Activated CD4-positive, CD25-positive, alpha-beta regulatory T cell (primary cell): ENCODE measurements around the gene FAT4.

ENCODE experiments used
- DNase-seq, 4 experiments: peaks; one replicate each; lab custom pipeline; 2025; lab: John Stamatoyannopoulos, UW

The FAT4 gene, protein sequence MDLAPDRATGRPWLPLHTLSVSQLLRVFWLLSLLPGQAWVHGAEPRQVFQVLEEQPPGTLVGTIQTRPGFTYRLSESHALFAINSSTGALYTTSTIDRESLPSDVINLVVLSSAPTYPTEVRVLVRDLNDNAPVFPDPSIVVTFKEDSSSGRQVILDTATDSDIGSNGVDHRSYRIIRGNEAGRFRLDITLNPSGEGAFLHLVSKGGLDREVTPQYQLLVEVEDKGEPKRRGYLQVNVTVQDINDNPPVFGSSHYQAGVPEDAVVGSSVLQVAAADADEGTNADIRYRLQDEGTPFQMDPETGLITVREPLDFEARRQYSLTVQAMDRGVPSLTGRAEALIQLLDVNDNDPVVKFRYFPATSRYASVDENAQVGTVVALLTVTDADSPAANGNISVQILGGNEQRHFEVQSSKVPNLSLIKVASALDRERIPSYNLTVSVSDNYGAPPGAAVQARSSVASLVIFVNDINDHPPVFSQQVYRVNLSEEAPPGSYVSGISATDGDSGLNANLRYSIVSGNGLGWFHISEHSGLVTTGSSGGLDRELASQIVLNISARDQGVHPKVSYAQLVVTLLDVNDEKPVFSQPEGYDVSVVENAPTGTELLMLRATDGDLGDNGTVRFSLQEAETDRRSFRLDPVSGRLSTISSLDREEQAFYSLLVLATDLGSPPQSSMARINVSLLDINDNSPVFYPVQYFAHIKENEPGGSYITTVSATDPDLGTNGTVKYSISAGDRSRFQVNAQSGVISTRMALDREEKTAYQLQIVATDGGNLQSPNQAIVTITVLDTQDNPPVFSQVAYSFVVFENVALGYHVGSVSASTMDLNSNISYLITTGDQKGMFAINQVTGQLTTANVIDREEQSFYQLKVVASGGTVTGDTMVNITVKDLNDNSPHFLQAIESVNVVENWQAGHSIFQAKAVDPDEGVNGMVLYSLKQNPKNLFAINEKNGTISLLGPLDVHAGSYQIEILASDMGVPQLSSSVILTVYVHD (N-terminal part only)

DNA sequence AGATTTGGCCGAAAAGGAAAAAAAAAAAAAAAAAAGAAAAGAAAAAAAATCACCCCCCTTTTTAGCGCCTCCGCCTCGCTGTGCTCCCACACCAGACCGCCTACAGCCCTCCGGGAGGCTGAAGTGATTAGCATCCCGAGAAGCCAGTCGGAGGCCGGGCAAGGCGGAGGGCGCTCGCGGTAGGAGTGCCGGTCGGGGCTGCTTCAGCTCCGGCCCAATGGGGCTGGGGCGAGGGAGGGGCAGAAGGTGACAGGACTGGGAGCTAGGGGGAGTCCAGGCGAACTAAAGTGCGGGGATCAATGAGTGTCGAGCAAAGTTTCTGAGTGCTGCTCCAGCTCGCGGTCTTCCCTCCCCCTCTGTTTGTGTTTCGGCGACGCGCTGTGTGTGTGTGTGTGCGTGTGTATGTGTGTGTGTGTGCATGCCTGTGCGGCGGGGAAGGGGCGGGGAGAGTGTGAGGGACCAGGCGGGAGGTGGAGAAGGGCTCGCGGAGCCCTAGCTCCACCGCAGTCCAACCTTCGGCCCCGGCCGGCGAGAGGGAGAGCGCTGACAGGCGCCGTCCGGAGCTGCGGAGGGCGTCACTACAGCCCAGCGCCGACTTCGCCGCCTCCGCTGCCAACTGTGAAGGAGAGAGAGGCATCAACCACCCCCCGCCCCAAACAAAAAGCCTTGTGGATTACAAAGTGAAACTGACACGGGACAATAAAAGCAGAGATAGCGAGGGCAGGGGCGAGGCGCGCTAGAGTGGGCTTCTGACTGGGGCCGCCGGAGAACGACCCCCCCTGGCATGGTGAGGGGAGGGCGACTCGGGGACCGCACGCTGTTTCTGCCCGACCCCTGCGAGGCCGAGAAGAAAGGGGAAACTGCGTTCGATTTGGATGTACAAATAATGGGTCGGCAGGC lies at the start of gene FAT4:
Gene FAT4 (plus strand): TSS at position 280 of the 900 bp plus-strand sequence. CDS start 1,457 bp downstream, outside the sequence.
- peak in 2 of 4 experiments; percentile 2 to 5 for DNase-seq

DNA sequence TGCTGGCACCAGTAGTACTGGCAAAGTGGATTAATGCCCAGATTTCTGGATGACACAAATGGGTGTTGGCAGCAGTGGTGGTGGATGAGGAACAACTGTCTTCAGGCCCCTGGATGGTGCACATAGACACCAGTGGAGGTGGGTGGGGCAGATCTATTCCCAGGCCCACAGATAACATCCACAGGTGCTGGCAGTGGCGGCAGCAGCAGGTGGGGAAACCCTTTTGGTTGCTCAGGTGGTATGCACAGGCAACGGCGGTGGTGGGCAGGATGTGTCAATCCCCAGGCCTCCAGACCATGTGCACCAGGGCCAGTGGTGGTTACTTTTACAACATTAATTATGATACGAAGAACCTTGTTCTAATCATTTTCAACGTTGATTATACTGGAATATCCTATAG lies 48.9 kb upstream of the FAT4 start:
- DNase-seq, result no peak

DNA sequence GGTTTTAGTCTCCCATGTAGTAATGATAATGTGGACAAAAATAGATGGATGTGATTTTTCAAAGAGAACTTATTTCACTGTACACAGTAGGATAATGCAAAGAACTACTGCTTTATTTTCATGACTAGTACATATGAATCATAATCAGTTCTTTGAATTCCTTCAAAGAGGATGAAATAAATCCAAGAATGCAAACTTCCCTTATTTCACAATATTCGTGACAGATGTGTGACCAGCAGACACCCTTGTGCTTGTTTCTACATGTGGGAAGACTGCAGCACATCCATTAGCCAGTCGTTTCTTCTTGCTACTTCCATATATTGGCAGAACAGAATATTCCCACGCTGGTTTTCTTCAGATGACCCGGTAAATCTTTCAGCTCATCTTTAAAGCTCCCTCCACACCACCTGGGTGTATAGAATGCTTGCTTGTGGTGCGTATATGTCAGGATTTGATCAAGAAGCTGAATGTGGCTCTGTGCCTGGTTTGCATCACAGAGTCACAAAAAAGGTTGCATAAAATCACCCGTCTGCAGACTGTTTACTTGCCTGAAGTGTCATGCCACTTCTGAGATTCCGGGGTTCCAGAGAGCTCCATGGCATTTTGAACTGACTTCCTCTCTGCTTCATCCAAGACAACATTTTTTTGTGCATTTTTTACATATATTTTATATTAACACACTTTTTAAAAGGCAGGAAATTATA lies 47.7 kb upstream of the FAT4 start:
- no peak for DNase-seq

DNA sequence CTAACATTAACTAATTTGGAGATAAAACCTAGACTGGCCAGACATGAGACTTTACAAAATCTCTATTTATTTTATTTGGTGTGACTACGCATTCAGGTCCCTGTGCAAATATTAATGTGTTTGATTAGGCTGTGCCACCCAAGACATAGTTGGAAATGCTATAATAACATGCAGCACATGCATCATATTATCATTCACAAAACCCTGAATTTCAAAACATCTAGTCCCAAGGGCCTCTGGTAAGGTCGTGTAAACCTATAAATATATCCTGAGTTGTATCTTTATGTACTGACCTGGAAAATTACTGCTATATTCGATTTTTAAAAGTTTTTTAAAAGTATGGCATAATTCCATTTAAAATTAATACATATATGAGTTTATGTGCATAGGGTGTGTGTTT lies 47.1 kb upstream of the FAT4 start:
- no peak for DNase-seq

DNA sequence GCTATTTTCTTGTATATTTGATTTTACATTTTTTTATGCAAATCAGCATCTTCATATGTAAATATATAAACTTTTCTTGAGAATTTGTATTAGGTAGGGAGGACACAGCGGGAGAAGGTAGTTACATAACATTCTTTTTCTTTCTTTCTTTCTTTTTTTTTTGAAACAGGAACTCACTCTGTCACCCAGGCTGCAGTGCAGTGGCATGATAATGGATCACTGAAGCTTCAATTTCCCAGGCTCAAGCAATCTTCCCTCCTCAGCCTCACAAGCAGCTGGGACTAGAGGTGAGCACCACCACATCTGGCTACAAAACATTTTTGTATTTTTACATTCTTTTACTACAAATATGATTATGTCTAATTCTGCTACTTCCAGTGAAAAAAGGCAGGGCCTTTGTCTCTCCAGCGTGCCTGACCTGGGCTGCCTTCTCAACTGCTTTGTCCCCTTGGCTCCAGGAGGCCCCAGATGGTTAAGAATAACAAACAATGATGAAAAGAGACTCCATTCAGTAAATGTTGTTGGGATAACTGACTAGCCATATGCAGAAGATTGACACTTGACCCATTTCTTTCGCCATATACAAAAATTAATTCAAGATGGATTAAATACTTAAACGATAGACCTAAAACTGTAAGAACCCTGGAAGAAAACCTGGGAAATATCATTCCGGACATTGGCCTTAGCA lies 46.5 kb upstream of the FAT4 start:
- DNase-seq, result no peak

DNA sequence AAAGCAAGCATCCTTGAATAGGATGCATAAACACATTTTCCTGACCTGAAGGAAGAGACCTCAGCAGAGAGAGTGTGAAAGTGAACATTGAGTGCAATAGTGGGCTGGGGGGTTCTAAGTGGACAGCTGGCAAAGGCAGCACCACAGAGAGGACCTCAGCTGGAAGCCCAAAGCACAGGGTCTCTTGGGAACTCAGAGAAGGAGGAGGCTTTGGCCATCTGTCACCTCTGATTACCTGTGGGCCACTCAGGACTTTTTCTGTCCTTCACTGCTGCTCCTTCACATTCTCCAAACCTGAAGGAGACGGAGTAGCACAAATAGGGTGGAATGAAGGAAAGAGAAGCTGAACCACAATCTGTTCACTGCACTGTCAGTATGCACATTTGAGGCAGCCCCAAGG lies 37.9 kb upstream of the FAT4 start:
- DNase-seq, result no peak

DNA sequence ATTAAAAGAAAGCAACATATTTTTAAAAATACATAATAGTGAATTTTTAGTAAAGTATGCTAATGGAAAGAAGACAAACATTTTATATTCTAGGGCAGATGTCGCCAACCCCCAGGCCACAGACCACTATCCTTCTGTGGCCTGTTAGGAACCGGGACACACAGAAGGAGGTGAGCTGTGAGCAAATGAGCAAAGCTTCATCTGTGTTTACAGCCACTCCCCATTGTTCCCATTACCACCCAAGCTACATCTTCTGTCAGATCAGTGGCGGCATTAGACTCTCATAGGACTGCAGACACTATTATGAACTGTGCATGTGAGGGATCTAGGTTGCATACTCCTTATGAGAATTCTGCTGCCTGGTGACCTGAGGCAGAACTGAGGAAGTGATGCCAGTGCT lies 37.0 kb upstream of the FAT4 start:
- no peak for DNase-seq

DNA sequence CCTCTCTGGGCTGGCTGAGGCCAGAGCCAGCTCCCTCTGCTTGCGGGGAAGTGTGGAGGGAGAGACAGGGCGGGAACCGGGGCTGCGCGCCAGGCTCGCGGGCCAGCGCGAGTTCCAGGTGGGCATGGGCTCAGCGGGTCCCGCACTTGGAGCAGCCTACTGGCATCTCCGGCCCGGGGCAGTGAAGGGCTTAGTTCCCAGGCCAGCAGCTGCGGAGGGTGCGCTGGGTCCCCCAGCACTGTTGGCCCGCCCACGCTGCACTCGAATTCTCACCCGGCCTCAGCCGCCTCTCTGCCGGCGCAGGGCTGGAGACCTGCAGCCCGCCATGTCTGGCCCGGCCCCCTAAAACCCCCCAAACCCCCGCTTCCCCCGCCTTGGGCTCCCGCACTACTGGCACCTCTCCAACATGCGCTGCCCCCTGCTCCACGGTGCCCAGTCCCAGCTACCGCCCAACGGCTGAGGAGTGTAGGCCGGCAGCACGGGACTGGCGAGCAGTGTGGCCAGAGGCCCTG lies 33.8 kb upstream of the FAT4 start:
- DNase-seq, result no peak

DNA sequence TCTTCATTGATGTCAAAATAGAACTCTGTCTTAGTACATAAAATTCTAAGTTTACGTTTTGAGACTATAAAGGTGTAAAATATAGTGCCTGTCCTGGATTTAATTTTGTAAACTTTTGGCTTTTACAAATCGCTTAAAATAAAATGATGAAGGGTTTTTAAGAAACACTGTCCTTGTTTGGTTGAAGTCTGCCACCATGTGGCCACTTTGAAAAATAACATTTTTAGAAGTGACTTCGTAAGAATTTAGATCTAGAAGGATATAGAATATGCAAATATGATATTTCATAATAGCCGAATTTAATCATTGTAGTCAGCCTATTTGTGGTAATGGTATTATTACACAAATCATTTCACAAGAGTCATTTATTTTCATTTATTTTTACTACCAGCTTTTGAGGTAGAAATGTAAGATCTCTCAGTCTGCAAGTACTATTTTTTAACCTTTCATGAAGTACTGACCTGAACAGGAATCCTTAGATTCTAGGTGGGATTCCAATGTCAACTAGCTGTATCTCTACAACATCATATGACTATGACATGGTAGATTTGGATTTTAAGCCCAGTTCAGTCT lies 31.0 kb upstream of the FAT4 start:
- no peak for DNase-seq

DNA sequence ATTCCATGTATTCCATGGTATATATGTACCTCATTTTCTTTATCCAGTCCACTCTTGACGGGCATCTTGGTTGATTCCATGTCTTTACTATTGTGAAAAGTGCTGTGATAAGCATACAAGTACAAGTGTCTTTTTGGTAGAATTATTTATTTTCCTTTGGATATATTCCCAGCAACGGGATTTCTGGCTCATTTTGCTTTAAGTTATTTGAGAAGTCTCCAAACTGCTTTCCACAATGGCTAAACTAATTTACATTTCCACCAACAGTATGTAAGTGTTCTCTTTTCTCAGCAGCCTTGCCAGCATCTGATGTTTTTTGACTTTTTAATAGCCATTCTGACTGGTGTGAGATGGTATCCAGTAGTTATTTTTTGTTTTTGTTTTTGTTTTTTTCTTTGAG lies 17.6 kb upstream of the FAT4 start:
- DNase-seq, result no peak

DNA sequence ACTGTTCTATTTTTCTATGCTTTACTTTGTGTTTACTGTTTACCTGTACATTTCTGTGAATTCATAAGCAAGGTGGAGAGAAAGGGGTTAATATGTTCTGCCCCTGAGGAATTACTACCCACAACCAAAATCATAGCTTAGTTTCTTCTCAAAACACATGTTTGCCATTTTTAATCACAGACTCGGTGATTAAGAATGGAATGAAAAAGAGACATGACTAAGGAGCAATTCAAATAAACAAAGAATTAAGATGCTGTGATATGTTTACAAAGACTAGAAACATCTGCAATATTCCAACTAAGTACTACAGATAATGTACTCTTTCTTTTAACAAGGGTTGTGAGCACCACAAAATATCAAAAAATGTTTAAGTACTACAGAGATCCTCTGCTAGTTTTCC lies 11.7 kb upstream of the FAT4 start:
- DNase-seq, result no peak

DNA sequence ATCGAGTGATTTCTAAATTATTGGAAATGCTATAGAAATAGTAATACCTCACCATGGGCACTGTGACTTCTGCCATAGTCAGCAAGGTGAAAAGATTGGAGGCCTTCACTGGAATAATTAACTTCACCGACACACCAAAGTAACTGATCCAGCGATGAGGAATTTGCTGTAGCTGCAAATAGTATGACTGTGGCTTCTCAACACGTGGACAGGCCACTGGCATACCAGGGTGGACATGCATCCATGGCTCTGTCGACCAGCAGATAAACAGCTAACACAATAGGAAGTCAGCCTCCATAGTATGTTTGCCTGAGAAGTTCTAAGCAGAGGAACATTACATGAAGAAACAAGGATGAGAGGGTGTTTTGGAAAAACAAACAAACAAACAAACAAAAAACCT lies 10.9 kb upstream of the FAT4 start:
- no peak for DNase-seq

DNA sequence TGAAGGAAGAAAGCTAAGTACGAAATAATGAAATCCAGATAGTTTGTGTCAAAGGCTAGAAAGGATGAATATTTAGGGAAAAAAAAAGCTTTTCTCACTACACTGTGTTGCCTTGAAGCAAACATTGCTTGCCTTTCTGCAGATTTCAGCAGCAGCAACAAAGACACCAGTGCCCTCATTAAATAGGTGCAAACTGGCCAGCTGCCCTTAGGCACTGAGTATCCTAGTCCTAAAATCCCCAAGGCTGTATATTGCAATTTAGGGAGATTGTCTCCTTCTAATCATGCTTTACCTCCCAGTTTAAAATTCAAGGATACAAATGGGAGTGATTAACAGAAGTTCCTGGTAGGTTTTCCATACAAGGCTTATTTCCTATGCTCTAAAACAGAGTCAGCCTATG lies 8.6 kb upstream of the FAT4 start:
- DNase-seq, result no peak

DNA sequence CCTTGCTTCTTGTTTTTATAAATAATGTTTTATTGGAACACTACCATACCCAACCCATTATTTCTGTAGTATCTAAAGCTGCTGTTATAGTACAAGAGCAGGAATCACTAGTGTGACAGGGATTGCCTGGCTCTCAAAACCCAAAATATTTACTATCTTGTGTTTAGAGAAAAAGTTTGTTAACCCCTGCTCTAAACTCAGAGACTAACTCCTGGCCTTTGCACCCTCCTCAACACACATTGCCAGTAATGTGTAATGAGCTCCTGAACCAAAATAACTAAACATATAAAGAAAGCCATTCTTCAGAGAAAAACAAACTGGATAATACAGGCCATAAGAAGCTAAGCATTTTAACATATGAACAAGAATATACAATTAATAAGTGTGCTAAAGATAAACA lies 8.2 kb upstream of the FAT4 start:
- DNase-seq, result no peak

DNA sequence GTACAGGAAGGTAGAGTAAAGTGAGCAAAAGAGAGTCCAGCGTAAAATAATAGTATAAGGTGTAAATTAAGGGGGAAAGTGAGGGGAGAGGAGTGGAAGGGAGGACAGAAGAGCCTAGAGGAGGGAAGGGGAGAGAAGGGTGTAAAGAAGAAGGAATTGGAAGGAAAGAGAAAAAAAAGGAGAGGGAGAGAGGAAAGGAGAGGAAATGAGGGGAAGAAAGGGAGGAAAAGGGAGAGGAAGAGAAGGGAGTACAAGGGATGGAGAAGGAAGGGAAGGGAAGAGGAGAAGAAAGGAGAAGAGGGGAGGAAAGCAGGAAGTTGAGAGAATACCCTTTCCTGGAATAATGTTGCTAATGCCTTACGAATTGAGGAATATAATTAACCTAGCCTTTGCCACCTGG lies 3.3 kb upstream of the FAT4 start:
- DNase-seq, result no peak

DNA sequence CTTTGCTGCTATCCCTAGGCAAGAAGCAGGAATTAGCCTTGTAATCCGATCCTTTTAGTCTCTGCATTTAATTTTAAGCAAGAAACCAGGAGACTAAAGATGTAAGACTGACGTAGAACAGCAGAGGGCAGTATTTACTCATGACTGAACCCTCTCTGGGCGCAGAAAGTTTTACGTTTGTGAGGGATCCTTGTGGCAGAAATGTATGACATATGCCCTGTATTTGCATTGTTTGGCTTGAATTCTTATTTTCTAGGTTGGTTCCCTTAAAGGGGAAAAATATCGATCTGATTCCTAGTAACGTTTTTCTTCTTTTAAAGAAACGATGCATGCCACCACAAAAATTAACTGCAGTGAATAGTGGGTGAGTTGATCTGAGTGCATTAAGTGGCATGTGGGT lies 1.3 kb upstream of the FAT4 start:
- DNase-seq, result no peak

DNA sequence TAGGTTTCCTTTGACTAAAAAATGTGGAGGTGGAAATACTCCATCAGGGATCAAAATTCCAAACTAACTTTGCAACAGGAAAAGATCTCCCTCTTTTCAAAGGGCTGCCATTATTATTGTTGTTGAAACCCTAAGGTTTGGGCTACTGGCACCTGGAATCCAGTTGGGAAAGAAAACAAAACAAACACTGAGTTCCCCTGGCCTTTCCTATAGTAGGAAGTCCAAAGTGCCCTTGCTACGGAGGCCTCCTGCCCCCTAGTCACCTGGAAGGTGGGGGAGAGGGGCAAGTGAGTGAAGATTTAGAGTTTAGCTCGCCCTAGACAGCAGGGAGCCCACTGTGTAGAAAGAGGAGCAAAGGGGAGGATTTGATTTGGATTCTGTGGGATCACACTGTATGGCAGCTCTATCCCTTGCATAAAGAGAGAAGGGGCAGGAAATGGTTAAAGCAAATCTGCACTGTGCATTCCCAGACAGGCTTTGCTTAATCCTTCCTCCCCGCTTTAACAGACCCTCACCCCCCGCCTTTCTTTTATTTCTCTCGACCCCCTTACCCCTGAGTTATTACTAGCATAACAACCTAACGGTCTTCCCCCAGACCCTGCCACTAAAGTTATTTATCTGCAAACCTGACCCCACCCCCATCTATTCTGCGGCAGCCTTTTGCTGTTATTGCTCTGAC lies 627 bp upstream of the FAT4 start:
- DNase-seq, result no peak

DNA sequence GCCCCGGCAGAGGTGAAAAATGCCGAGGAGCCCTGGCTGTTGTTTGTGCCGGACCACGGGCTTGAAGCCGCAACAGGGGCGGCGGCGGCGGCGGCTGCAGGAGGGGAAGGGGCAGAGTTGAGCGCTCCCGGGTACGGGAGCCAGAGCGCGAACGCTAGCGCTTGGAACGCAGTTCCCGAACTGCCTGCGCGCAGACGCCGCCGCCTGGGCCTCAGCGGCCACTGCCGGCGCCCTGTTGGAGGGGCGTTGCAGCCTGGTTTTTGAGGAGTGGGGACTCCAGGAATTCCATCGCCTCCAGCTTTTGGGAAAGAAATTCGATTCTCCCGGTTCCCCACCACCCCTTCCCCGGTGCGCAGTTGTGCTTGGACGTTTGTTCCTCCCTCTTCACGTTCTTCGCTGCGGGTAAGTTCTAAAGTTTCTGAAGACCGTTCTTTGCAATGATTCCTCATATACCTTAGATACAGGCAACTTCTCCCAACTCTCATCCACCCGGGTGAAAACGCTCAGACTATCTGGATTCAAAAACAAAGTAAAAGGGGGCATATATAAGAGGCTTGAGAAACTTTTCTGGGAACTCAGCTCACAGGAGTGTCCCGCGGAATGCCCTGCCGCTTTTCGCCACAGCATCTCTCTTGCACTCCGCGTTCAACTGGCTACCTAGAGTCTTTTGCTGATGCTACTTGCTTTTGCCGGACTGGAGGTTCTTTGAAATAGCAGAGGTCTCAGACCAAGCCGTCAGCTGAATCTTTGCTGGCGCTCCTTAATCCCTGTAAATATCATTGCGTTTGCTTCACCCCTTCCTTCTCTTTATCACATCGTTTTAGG lies 1.0 kb downstream of the FAT4 start:
- no peak for DNase-seq

DNA sequence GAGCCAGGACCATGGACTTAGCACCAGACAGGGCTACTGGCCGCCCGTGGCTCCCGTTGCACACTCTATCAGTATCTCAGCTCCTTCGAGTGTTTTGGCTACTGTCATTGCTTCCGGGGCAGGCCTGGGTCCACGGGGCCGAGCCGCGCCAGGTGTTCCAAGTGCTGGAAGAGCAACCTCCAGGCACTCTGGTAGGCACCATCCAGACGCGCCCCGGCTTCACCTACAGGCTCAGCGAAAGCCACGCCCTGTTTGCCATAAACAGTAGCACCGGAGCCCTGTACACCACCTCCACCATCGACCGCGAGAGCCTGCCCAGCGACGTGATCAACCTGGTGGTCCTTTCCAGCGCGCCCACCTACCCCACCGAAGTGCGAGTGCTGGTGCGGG lies 1.6 kb downstream of the FAT4 start:
- no peak for DNase-seq
